ENCODE results near the gene BCR. TPM values are rescaled to one million over a fixed set of nuclear protein-coding genes. Genes with fewer than 3 reads are reported as not detected.

BCR gene
- total and polyA plus RNA-seq, 12 donors, result 10.9 to 33.4 (median 25.8) TPM

GRCh38 chr22:23138584-23139435 lies 41.5 kb upstream of the BCR start:
- H3K4me3 ChIP-seq, result no peak overlapping the region
- no peaks in the 10 kb centered on the region for H3K36me3 ChIP-seq
- H3K9me3 ChIP-seq, result no peaks in the 10 kb centered on the region
- DNase-seq (no peak), ATAC-seq (no peak)
- 95 to 96% methylated on average over 12 of the region's 12 CpGs for whole genome bisulfite sequencing, 2 donors
- H3K27me3 ChIP-seq, result peaks cover 0 to 6% (median 0%) of the 10 kb centered on the region in 7 donors
- TF ChIP-seq CTCF (IDR thresholded peaks at IDR 0.05), result no peak
- intact Hi-C loops (cut with DNase I), result no loop called here
- H3K4me1 ChIP-seq, result peaks cover 0 to 43% (median 18%) of the 10 kb centered on the region in 9 donors
- peak overlapping the region in 1 of 10 donors; percentile 75 for H3K27ac ChIP-seq

GRCh38 chr22:23140385-23140784 lies 39.9 kb upstream of the BCR start:
- TF ChIP-seq CTCF (IDR thresholded peaks at IDR 0.05), result no peak
- H3K27me3 ChIP-seq, result peaks cover 0 to 8% (median 0%) of the 10 kb centered on the region in 7 donors
- no peaks in the 10 kb centered on the region for H3K36me3 ChIP-seq
- intact Hi-C loops (cut with DNase I), result no loop called here
- ATAC-seq, result no peak
- no peak overlapping the region for H3K27ac ChIP-seq
- no peak for DNase-seq
- no peak overlapping the region for H3K4me3 ChIP-seq
- peaks cover 0 to 55% (median 28%) of the 10 kb centered on the region in 9 donors for H3K4me1 ChIP-seq
- no peaks in the 10 kb centered on the region for H3K9me3 ChIP-seq

- no peak for ATAC-seq
- intact Hi-C loops (cut with DNase I), result no loop called here
- H3K27ac ChIP-seq, result peak overlapping the region in 4 of 10 donors; percentile 30 to 69 (median 40)
- peaks cover 0 to 8% (median 0%) of the 10 kb centered on the region in 7 donors for H3K27me3 ChIP-seq
- no peak for DNase-seq
- H3K4me1 ChIP-seq, result peaks cover 0 to 49% (median 36%) of the 10 kb centered on the region in 9 donors
- no peaks in the 10 kb centered on the region for H3K9me3 ChIP-seq
- H3K4me3 ChIP-seq, result peak overlapping the region in 5 of 10 donors; percentile 33 to 45 (median 34)
- H3K36me3 ChIP-seq, result no peaks in the 10 kb centered on the region
- TF ChIP-seq CTCF (IDR thresholded peaks at IDR 0.05), result no peak
- WGBS, 2 donors, result 86 to 87% methylated on average over 8 to 9 of the region's 9 CpGs
Observed at GRCh38 chr22:23142546-23143105, 37.7 kb upstream of the BCR start.

GRCh38 chr22:23143119-23143518 lies 37.2 kb upstream of the BCR start:
- Histone ChIP-seq H3K27me3 (peaks cover 0 to 8% (median 0%) of the 10 kb centered on the region in 7 donors), H3K9me3 (no peaks in the 10 kb centered on the region), H3K27ac (no peak overlapping the region), H3K36me3 (no peaks in the 10 kb centered on the region), H3K4me3 (no peak overlapping the region), H3K4me1 (peaks cover 0 to 45% (median 34%) of the 10 kb centered on the region in 9 donors)
- whole genome bisulfite sequencing, 2 donors, result 98 to 100% methylated on average over 1 of the region's 1 CpG
- intact Hi-C loops (cut with DNase I), result no loop called here
- DNase-seq (no peak), ATAC-seq (no peak)
- no peak for TF ChIP-seq CTCF (IDR thresholded peaks at IDR 0.05)
